HS-27A (cell line): ENCODE data around the gene OSBPL2.

Source experiments
- DNase-seq: peaks from one replicate; pipeline ENCODE4 v3.0.0-alpha.2; 2012; ENCODE audit warnings: low read depth, missing footprints

OSBPL2 gene

GRCh38 chr20:62285151-62285550 lies 46.8 kb downstream of the OSBPL2 start:
- no peak for DNase-seq

GRCh38 chr20:62285722-62286121 lies 47.4 kb downstream of the OSBPL2 start:
- DNase-seq = no peak

GRCh38 chr20:62286493-62287064 lies 48.3 kb downstream of the OSBPL2 start:
- DNase-seq = no peak

GRCh38 chr20:62287129-62287528 lies 48.8 kb downstream of the OSBPL2 start:
- no peak for DNase-seq

GRCh38 chr20:62287759-62288534 lies 49.6 kb downstream of the OSBPL2 start:
- DNase-seq = no peak

- no peak for DNase-seq
These were observed 50.3 kb downstream of the OSBPL2 start for GRCh38 chr20:62288535-62289105.

GRCh38 chr20:62289131-62289530 lies 50.8 kb downstream of the OSBPL2 start:
- DNase-seq = no peak

- no peak for DNase-seq
These were observed 51.6 kb downstream of the OSBPL2 start for GRCh38 chr20:62289898-62290297.

GRCh38 chr20:62291251-62292066 lies 53.1 kb downstream of the OSBPL2 start:
- DNase-seq = no peak

GRCh38 chr20:62292108-62292507 lies 53.8 kb downstream of the OSBPL2 start:
- no peak for DNase-seq

- no peak for DNase-seq
These were observed 54.9 kb downstream of the OSBPL2 start for GRCh38 chr20:62293111-62293784.

- DNase-seq = no peak
These were observed 55.6 kb downstream of the OSBPL2 start for GRCh38 chr20:62293946-62294345.

GRCh38 chr20:62294516-62294915 lies 56.2 kb downstream of the OSBPL2 start:
- no peak for DNase-seq

- DNase-seq = no peak
These were observed 58.6 kb downstream of the OSBPL2 start for GRCh38 chr20:62296724-62297448.

- no peak for DNase-seq
These were observed 59.3 kb downstream of the OSBPL2 start for GRCh38 chr20:62297449-62298227.

GRCh38 chr20:62298577-62299249 lies 60.4 kb downstream of the OSBPL2 start:
- DNase-seq = no peak

GRCh38 chr20:62299666-62300236 lies 61.4 kb downstream of the OSBPL2 start:
- DNase-seq = no peak

GRCh38 chr20:62300319-62300718 lies 62.0 kb downstream of the OSBPL2 start:
- no peak for DNase-seq

- DNase-seq = no peak
These were observed 62.9 kb downstream of the OSBPL2 start for GRCh38 chr20:62301111-62301668.
